GM18526 (cell line): Measurements from ENCODE around the gene SIPA1L3.

Experiments used
- POLR2A ChIP-seq: IDR thresholded peaks from 3 replicates; pipeline ENCODE4 v1.6.1; 2011; ENCODE audit not compliant: insufficient read length; ENCODE audit errors: extremely low read depth

SIPA1L3 gene

DNA sequence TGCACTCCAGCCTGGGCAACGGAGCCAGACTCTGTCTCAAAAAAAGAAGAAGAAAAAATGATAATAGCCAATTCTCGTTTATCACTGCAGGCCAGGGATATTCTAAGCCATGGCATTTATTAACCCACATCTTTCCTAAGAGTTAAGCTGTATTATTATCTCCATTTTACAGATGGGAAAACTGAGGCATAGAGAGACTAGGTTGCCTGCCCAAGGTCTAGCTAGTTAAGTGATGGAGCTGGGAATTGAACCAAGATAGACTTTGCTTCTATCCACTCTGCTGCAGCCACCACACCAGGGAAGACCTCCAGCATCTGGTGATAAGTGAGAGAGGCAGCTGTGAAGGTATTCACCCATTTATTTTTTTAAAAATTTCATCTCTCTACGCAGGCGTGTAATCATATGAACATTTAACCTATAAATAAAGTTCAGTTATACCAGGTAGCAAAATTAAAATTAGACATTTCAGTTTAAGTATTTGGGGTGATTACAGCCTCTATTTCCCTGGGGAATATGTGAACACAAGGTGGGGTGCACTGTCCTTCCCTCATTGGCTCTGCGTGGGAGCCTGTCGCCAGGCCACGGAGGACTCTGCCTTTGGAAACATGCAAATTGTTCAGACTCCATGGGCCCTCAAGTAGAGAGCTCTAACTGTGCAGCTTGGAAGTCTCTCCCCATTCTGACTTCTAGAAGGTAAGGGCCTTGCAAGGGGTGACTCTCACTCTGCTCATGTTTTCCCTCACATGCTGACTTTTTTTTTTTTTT is 157.8 kb downstream of the SIPA1L3 start:
- no peak for TF ChIP-seq POLR2A

DNA sequence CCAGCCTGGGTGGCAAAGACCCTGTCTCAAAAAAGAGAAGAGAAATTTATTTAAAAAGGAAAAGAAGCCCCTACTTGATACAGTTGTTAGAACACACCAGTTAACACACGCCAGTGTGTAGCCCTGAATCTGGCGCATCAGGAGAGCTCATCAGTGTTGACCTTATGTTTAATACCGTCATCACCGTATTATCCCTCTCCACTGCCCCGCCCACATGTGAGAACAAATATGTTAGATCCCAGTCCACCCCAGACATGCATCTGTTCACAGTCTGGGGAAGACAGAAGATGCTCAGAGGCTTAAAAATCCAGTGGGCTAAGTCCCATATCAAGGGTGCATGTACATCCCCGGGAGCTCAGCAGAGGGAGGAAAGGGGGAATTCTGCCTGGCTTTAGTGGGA is 161.8 kb downstream of the SIPA1L3 start:
- no peak for TF ChIP-seq POLR2A

DNA sequence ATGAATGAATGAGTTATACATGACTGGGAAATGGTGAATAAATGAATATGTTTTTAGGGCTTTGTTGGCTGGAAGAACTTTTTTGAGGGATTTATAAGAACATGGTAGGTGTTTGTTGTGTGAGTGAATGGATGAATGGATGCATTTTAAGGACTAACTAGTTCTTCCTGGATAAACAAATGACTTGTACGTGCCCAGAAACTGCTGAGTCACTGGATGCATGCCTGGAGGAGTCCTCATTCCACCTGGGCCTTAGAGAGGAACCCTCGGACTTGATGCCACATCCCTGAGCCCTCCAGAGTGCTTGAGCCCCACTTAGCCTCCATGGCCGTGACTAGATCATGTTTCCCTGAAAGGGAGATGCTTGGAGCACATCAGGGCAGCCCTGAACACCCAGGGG is 163.6 kb downstream of the SIPA1L3 start:
- TF ChIP-seq POLR2A: no peak

DNA sequence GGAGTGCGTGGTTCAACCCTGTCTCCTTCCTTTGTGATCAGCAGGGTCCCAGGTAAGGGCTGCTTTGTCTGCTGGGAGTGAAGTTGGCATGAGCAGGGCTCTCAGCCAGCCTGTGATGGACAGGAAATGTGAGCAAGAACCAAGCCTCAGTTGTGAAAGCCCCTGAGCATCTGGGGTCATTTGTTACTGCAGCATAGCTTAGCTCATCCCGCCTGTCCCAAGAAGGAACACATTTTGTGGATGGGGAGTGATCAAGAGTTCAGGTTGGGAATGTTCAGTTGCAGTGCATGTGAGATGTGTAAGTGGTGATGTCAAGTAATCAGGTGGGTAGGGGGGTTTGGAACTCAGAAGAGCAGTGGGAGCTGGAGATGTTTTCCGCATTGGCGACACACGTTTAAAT is 164.6 kb downstream of the SIPA1L3 start:
- no peak for TF ChIP-seq POLR2A

- no peak for TF ChIP-seq POLR2A
These were observed 166.1 kb downstream of the SIPA1L3 start for GRCh38 chr19:38072776-38073750.

DNA sequence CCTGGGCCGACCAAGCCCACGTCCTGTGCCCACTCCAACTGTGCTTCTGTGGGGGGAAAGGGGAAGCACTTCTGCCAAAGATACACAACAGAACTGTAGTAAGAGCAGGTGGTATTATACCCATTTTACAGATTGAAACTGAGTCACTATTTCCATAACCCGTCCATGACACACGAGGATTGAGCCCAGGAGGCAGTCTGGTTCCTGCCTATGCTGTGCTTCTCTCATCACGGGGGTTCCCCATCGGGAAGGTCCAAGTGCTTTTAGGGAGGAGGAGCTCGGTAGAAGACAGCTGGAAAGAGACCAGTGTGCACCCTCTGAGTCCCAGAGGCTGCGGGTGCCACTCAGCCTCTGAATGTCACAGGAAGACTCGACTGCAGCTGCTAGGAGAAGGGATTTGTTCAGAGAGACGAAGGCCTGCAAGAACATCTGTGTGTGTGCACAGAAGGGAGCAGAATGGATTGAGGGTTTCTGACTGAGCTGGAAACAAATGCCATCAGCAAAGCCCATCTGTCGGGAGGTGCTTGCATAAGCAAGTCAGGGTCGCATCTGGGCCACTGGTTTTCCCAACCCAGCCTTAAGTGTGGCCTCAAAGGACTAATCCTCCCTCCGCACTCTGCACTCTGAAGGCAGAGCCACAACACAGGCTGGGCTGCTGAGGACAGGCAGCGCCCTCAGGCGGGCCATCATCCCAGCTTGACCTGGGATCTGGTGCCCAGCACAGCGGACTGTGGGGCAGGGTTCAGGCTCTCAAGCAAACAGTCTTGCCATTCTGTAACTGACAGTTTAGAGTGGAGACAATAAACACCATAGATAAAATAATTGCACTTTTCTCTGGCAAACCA is 167.1 kb downstream of the SIPA1L3 start:
- no peak for TF ChIP-seq POLR2A

GRCh38 chr19:38076337-38076736 is 169.3 kb downstream of the SIPA1L3 start:
- TF ChIP-seq POLR2A: no peak

DNA sequence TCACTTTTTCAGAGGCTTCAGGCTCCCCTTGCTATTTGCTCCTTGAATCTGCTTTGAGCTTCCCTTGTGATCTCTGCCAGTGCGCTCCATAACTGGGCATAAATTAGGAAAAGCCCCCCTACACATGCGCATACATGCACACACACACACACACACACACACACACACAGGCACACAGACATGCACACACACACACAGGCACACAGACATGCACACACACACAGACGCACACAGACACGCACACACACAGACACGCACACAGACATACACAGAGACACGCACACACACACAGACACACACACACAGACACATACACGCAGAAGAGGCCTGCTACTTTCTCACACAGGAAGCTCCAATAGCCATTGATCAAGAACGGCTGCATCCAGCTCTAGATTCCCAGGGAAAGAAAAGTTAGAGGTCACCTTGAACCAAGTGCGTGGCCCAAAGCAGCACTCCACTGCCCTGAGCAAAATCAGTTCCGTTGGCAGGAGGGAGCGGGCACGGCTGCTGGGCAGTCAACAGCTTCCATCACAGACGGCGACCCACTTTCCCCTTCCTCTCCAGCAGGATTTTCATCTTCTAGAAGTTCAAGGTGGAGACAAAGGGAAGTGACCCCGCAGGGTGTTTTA is 171.4 kb downstream of the SIPA1L3 start:
- TF ChIP-seq POLR2A: no peak

- TF ChIP-seq POLR2A: no peak
These were observed 172.9 kb downstream of the SIPA1L3 start for GRCh38 chr19:38079926-38080380.

GRCh38 chr19:38081547-38082255 is 174.7 kb downstream of the SIPA1L3 start:
- TF ChIP-seq POLR2A: no peak

GRCh38 chr19:38082256-38083118 is 175.5 kb downstream of the SIPA1L3 start:
- no peak for TF ChIP-seq POLR2A

DNA sequence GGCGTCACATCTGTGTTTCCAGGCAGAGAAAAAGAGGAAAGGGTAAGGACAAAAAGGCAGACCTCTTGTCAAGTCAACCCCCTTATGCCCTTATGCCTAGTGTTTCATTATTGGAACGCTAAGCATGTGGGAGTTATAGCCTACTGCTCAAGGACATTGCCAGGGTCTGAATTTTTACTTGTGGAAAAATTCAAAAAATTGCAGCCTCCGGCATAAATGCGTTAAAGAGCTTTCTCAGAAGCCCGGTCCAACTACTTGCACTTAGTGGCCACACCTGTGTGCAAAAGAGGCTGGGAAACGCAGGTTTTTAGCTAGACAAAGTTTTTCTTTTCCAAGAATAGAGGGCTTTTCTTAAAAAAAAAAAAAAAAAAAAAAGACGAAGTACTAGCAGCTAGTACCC is 177.2 kb downstream of the SIPA1L3 start:
- no peak for TF ChIP-seq POLR2A

GRCh38 chr19:38089440-38089839 is 182.4 kb downstream of the SIPA1L3 start:
- no peak for TF ChIP-seq POLR2A

- TF ChIP-seq POLR2A: no peak
These were observed 186.1 kb downstream of the SIPA1L3 start for GRCh38 chr19:38093154-38093553.

- no peak for TF ChIP-seq POLR2A
These were observed 186.6 kb downstream of the SIPA1L3 start for GRCh38 chr19:38093587-38093986.
